Stimulated activated CD4-positive, alpha-beta T cell treated with anti-CD3 and anti-CD28 coated beads, TNF-alpha, amount 100 ng/mL, for 4 hours (primary cell): ENCODE results near the gene DYNC2H1.
"Not testable (repeated sequence)": the region's sequence is repeated elsewhere in the genome, so short reads cannot be mapped to it uniquely, and the experiment has no call there.

ENCODE experiments used
- DNase-seq, 3 experiments: peaks; one replicate each; pipeline ENCODE4 v3.0.0-alpha.2; 2020; ENCODE audit warnings: low read depth in 3 of 3

Gene DYNC2H1

GRCh38 chr11:103370076-103370475 lies 260.9 kb downstream of the DYNC2H1 start:
- DNase-seq: no peak

DNA sequence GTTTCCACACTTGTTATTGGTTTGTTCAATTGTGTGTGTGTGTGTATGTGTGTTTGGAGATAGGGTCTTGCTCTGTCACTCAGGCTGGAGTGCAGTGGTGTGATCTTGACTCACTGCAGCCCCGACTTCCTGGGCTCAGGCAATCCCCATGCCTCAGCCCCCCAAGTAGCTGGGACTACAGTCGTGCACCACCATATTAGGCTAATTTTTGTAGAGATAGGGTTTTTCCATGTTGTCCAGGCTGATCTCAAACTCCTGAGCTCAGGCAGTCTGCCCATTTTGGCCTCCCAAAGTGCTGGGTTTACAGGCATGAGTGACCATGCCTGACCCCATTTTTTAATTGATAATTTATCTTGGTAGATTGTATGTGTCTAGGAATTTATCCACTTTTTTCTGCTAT lies 263.7 kb downstream of the DYNC2H1 start:
- no peak for DNase-seq

DNA sequence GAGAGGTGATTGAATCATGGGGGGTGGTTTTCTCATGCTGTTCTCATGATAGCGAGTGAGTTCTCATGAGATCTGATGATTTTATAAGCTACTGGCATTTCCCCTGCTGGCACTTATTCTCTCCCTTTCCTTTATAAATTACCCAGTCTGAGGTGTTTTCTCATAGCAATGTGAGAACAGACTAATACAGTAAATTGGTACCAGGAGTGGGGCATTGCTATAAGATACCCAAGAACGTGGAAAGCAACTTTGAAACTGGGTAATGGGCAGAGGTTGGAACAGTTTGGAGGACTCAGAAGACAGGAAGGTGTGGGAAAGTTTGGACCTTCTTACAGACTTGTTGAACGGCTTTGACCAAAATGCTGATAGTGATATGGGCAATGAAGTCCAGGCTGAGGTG lies 265.0 kb downstream of the DYNC2H1 start:
- not testable (repeated sequence) for DNase-seq

GRCh38 chr11:103378931-103379330 lies 269.7 kb downstream of the DYNC2H1 start:
- no peak for DNase-seq

DNA sequence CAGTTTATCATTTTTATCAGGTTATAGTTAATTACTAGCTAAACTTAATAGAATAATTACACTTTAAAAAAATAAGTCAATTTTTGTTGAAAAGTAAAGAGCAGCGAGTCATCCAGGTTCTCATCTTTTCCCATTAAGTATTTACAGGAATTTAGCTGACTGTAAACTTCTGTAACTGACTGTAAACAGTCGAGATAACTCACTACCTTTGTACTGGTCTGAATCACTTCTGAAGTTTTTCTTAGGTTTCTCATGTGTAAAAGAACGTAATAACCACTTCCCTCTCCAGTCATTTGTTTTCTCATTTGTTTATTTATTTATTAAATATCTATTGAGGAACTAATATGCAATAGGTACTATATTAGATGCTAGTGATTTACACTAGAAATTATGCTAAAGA lies 270.8 kb downstream of the DYNC2H1 start:
- DNase-seq: no peak

GRCh38 chr11:103384652-103385051 lies 275.4 kb downstream of the DYNC2H1 start:
- no peak for DNase-seq

GRCh38 chr11:103395612-103396011 lies 286.4 kb downstream of the DYNC2H1 start:
- DNase-seq: no peak

DNA sequence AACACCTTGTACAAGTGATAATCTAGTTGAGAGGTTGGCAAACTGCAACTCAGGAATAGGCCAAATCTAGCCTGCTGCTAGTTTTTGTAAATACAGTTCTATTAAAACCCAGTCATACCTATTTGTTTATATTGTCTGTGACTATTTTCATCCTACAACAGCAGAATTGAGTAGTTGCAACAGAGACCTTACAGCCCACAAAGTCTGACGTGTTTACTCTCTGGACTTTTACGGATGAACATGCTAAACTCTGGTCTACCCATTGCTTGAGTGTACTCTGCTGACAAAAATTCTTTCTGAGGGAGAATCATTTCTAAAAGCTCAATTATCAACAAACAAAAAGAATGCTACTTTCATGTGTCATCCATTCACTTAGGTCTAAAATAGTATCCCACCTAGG lies 287.0 kb downstream of the DYNC2H1 start:
- DNase-seq: no peak

GRCh38 chr11:103397369-103397768 lies 288.1 kb downstream of the DYNC2H1 start:
- no peak for DNase-seq

GRCh38 chr11:103398829-103399228 lies 289.6 kb downstream of the DYNC2H1 start:
- DNase-seq: no peak

GRCh38 chr11:103406357-103406756 lies 297.1 kb downstream of the DYNC2H1 start:
- DNase-seq: no peak

GRCh38 chr11:103407641-103408040 lies 298.4 kb downstream of the DYNC2H1 start:
- DNase-seq: no peak

- DNase-seq: no peak
These were observed 304.2 kb downstream of the DYNC2H1 start for GRCh38 chr11:103413266-103413888.

- DNase-seq: no peak
These were observed 308.8 kb downstream of the DYNC2H1 start for GRCh38 chr11:103418014-103418413.

- DNase-seq: no peak
These were observed 311.4 kb downstream of the DYNC2H1 start for GRCh38 chr11:103420593-103420992.

DNA sequence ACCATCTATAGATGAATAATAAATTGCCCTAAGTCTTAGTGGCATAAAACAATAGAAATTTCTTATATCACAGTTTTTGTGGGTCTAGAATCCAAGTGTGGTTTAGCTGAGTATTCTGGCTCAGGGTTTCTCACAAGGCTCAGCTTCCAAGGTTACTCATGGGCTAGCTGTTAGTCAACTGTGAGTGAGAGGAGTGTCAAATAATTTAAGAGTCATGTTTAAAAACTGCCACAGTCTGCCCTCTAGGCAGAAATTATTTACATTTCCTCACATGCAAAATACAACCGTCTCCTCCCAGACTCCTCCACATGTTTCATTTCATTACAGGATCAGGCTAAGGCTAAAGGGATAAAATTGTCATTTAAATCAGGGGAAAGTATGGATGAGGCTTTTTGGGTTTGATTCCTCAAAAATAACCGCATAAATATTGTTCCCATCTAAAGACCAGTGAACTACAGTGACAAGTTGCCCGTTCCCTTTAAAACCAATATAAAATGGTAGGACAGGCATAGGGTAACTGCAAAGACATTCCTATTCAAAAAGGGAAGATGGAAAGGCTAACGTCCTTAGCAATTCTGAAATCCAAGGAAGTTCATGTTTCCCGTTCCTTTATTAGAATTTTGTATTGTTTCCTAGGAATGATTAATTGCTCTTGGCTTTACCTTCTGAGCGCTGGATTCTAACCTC lies 324.3 kb downstream of the DYNC2H1 start:
- no peak for DNase-seq

DNA sequence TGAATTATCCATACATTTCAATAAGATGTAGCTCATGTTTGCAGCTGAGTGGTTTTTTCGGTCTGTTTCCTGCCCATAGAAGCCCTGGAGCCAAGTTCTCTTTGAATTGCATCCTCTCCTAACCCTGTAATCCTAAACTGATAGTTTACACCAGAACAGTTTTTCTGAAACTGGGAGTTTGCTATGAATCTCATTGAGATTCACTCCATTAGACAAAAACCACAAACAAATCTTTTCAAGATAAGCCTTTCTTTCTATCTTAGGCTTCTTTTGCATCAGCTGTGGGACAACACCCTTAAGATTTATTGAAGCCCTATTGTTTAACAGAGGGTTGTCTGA lies 324.8 kb downstream of the DYNC2H1 start:
- no peak for DNase-seq

DNA sequence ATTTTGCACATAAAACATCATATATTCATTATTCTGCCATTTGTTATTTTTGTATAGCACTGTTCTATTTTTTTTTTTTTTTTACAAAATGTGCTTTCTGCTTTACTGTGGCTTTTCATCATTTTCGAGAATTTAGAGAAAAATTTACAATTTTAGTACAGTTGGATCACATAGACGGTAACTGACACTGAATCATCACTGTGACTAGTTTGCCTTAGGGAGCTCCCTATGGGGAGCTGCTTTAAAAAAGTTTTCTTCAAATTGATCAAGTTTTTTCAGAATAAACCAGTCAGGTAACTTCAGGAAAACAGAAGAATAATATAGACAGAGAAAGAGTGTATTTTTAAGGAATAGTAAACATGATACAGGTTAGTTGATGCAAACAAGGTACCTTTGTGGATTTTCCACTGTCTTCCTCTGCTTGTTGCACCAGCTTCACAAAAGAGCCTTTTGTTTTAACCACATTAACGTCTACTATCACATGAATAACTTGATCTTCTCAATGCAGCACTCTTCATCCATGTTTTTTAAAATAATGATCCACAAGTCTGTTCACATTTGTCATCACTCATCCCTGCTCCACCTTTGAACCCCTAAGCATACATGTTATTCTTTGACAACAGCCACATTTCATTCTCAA lies 327.0 kb downstream of the DYNC2H1 start:
- DNase-seq: no peak

DNA sequence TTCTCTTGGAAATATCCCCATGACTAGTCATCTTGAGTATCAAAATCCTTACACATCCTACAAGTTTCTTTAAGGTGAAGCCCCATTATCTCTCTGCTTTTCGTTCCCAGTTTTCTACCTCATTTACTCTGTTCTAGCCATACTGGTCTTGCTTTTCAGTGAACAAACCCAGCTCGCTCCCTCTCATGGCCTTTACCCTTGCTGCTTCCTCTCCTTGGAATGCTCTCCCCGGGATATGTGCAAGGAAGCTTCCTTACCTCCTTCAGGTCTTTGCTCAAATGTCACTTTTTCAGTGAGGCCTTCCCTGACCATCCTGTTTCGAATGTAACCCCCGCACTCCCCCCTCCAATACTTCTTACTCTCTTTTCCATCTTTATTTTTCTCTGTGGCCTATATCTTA lies 331.8 kb downstream of the DYNC2H1 start:
- DNase-seq: no peak

DNA sequence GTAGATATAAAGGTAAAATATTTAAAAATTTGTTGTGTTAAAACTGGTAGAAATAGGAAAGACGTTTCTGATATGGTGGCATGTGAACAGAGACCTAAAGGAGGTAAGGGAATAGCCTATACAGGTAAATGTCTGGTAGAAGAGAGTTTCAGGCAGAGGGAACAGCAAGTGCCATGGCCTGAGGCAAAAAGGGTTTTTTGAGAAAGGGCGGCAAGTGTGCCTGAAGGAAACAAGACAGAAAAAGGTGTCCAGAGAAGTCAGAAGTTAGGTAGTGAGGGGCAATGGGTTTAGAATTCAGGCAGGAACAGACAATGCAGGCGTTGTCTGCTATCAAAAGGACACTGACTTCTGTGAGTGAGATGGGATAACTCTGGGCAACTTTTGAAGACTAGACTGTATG lies 339.7 kb downstream of the DYNC2H1 start:
- DNase-seq: no peak

DNA sequence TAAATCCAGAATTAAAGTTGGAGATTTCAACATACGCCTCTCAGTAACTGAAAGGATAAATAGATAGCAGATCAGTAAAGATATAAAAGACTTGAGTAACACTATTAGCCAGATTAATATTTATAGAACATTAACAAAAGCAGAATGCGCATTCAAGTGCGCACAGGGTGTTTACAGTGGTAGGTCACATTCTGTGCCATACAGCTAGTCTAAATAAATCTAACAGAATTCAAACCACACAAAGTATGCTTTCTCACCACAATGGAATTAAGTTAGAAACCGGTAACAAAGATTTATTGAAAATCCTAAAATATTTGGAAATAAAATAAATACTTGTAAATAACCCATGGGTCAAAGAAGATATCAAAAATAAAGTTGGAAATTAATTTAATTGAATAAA lies 341.0 kb downstream of the DYNC2H1 start:
- DNase-seq: no peak

DNA sequence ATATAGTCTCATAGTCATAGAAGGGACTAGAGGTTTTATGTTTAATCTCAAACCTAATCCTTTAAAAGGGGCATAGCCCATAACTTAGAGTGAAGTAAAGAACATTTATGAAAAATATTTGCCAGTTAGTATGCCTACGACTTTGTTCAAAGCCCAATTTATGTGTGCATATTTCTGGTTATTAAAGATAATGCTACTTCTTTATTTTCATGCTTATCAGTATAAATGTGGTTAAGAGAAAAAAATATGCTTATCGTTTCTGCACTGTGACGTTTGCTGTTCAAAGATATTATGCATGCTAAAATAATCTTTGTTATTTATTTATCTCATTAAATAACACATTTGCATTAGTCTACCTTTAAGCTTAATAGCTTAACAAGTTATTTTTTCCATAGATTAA lies 343.9 kb downstream of the DYNC2H1 start:
- DNase-seq: no peak

- DNase-seq: no peak
These were observed 344.9 kb downstream of the DYNC2H1 start for GRCh38 chr11:103453915-103454709.
